ENCODE results near the gene PICALM. TPM values are rescaled to one million over a fixed set of nuclear protein-coding genes. Genes with fewer than 3 reads are reported as not detected.

The PICALM gene
- total and polyA plus RNA-seq, 2 of the 13 experiments (the other 11 are each of a cell fraction or from before 2014, with no cell fraction given): 97.6 to 154 TPM

DNA sequence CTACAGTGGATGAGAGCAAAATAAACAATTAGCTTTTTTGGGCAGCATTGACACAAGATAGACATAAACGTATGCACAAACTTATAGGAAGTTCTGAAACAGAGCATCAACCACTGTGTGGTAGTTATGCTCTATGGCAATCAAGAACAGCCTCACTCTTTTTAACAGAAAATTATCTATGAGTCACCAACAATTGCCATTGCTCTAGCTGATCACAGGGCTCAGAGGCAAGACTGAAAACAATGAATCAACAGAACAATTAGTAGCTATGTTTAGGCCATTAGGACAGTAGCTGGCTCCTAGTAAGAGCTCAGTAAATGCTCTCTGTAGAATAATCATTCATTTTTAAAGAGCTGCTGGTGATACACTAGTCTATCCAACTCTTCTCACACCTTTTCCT lies 34.9 kb upstream of the PICALM start:
- in situ Hi-C loops (cut with HindIII; ENCODE audit: extremely low pct_ligation_motif_present, low pct_unique_long_range_greater_than_20kb): no loop called here
- H3K9ac ChIP-seq (ENCODE audit: insufficient read depth, low read depth, low read length): no peak overlapping the region
- H3K4me2 ChIP-seq (ENCODE audit: low read depth, low read length): no peak overlapping the region
- no peak overlapping the region for H3K27ac ChIP-seq (ENCODE audit: extremely low read length, insufficient read depth, low read length)
- no peak overlapping the region for H2AFZ ChIP-seq (ENCODE audit: low read length)
- POLR2A ChIA-PET: no interaction called here
- FAIRE-seq (no peak), ATAC-seq (no peak), DNase-seq (ENCODE audit: low spot score) (no peak)
- no peak overlapping the region for H3K4me3 ChIP-seq (replicated peaks in 1 of 3; ENCODE audit: insufficient read depth in 1 of 3, low read depth in 2 of 3, low read length in 3 of 3)
- no peaks in the 10 kb centered on the region for H3K79me2 ChIP-seq (ENCODE audit: insufficient read depth, low read length)
- peaks cover 12% of the 10 kb centered on the region for H3K4me1 ChIP-seq (ENCODE audit: insufficient read depth, low read length)
- H3K9me3 ChIP-seq (ENCODE audit: low read length): no peaks in the 10 kb centered on the region
- no peaks in the 10 kb centered on the region for H3K27me3 ChIP-seq (ENCODE audit: control insufficient read depth in 1 of 2, insufficient read depth in 2 of 2, low read length in 2 of 2)
- WGBS (ENCODE audit: low lambda C conversion rate): 0% methylated on average over 1 of the region's 1 CpG
- TF ChIP-seq ZNF484 (CRISPR knock-in tag; IDR thresholded peaks at IDR 0.05; ENCODE audit: borderline replicate concordance, low read depth) (no peak), ATM (IDR thresholded peaks at IDR 0.05; ENCODE audit: borderline replicate concordance) (no peak), RXRA (CRISPR knock-in tag; IDR thresholded peaks at IDR 0.05) (no peak), NAIF1 (CRISPR knock-in tag; IDR thresholded peaks at IDR 0.05; ENCODE audit: borderline replicate concordance) (no peak), U2AF1 (optimal IDR thresholded peaks at IDR 0.05; ENCODE audit: low read depth, low read length) (no peak), JUND (CRISPR knock-in tag; IDR thresholded peaks at IDR 0.05) (no peak)
- TF ChIP-seq, protein P1, sequence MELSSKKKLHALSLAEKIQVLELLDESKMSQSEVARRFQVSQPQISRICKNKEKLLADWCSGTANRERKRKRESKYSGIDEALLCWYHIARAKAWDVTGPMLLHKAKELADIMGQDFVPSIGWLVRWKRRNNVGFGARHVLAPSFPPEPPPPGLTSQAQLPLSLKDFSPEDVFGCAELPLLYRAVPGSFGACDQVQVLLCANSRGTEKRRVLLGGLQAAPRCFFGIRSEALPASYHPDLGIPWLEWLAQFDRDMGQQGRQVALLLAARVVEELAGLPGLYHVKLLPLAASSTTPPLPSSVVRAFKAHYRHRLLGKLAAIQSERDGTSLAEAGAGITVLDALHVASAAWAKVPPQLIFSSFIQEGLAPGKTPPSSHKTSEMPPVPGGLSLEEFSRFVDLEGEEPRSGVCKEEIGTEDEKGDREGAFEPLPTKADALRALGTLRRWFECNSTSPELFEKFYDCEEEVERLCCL (CRISPR knock-in tag; IDR thresholded peaks at IDR 0.05; ENCODE audit: borderline replicate concordance): no peak
- H3K36me3 ChIP-seq (replicated peaks in 1 of 2; ENCODE audit: control insufficient read depth in 1 of 2, insufficient read depth in 2 of 2, low read length in 2 of 2): no peaks in the 10 kb centered on the region
- H4K20me1 ChIP-seq (ENCODE audit: insufficient read depth, low read length): no peaks in the 10 kb centered on the region
- BruUV-seq (replicated peaks): no TSS peak
- intact Hi-C loops (cut with micrococcal nuclease; ENCODE audit: unreplicated experiment): no loop called here
- CTCF ChIA-PET (ENCODE audit: low intra/inter-chr PET ratio, low total read pairs): no interaction called here

DNA sequence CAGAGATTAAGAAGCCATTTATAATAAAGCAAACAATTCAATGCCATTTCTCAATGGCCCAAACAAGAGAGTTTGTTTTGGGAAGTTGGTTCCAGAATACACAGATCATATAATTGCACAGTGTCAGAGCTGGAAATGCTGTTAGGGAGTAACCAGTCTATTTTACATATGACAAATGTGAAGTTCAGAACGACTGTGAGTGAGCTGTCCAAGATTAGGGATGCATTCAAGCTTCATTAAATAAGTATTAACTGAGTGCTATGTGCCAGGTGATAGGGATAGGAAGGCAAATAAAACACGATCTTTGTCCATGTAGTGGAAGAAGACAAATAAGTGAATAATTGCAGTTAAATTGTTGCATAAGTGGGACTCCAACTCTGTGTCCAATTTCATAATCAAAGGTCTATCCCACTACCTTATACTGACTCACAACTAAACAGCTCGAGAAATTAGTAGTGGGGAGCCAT lies 33.1 kb upstream of the PICALM start:
- H3K4me1 ChIP-seq (ENCODE audit: insufficient read depth, low read length): peaks cover 12% of the 10 kb centered on the region
- no peak for FAIRE-seq
- no peaks in the 10 kb centered on the region for H3K27me3 ChIP-seq (ENCODE audit: control insufficient read depth in 1 of 2, insufficient read depth in 2 of 2, low read length in 2 of 2)
- no peak overlapping the region for H3K9ac ChIP-seq (ENCODE audit: insufficient read depth, low read depth, low read length)
- in situ Hi-C loops (cut with HindIII; ENCODE audit: extremely low pct_ligation_motif_present, low pct_unique_long_range_greater_than_20kb): no loop called here
- H3K4me3 ChIP-seq (replicated peaks in 1 of 3; ENCODE audit: insufficient read depth in 1 of 3, low read depth in 2 of 3, low read length in 3 of 3): no peak overlapping the region
- no peaks in the 10 kb centered on the region for H3K36me3 ChIP-seq (replicated peaks in 1 of 2; ENCODE audit: control insufficient read depth in 1 of 2, insufficient read depth in 2 of 2, low read length in 2 of 2)
- H2AFZ ChIP-seq (ENCODE audit: low read length): no peak overlapping the region
- H3K9me3 ChIP-seq (ENCODE audit: low read length): no peaks in the 10 kb centered on the region
- no peak for TF ChIP-seq KLF13 (CRISPR knock-in tag; IDR thresholded peaks at IDR 0.05)
- peak; percentile 15; the same call in 1 of the 2 replicates for TF ChIP-seq ZNF12 (CRISPR knock-in tag; IDR thresholded peaks at IDR 0.05)
- peak; percentile 14; the same call in 1 of the 2 replicates for TF ChIP-seq CEBPB (IDR thresholded peaks at IDR 0.05; ENCODE audit: borderline replicate concordance, low read depth, low read length)
- no peak for TF ChIP-seq ZNF160 (CRISPR knock-in tag; IDR thresholded peaks at IDR 0.05)
- no peak for TF ChIP-seq SOX13 (IDR thresholded peaks at IDR 0.05)
- no peak for TF ChIP-seq SOX13 (CRISPR knock-in tag; conservative IDR thresholded peaks at IDR 0.05 in 1 of 2, IDR thresholded peaks at IDR 0.05 in 1 of 2)
- no peak for TF ChIP-seq ZNF564 (CRISPR knock-in tag; IDR thresholded peaks at IDR 0.05)
- no peak overlapping the region for H3K4me2 ChIP-seq (ENCODE audit: low read depth, low read length)
- H4K20me1 ChIP-seq (ENCODE audit: insufficient read depth, low read length): no peaks in the 10 kb centered on the region
- intact Hi-C loops (cut with micrococcal nuclease; ENCODE audit: unreplicated experiment): no loop called here
- no TSS peak for BruUV-seq (replicated peaks)
- CTCF ChIA-PET (ENCODE audit: low intra/inter-chr PET ratio, low total read pairs): no interaction called here
- POLR2A ChIA-PET: interaction anchor here (1.1 kb wide), 1 partner anchor 35 kb away, joined by 3 read pairs; no protein-coding TSS in a partner anchor
- ATAC-seq: no peak
- 1% methylated on average over 3 of the region's 3 CpGs for WGBS (ENCODE audit: low lambda C conversion rate)
- no peak overlapping the region for H3K27ac ChIP-seq (ENCODE audit: extremely low read length, insufficient read depth, low read length)
- DNase-seq (ENCODE audit: low spot score): no peak
- H3K79me2 ChIP-seq (ENCODE audit: insufficient read depth, low read length): no peaks in the 10 kb centered on the region
